Activated naive CD4-positive, alpha-beta T cell (primary cell): Measurements from ENCODE around the gene UNKL.
"Not testable (repeated sequence)": the region's sequence is repeated elsewhere in the genome, so short reads cannot be mapped to it uniquely, and the experiment has no call there.

Experiments
- DNase-seq, 4 experiments: peaks; one replicate each; lab custom pipeline; 2025; lab: John Stamatoyannopoulos, UW

Gene UNKL

GRCh38 chr16:1338855-1339675, 75.4 kb downstream of the UNKL start:
- no peak for DNase-seq

DNA sequence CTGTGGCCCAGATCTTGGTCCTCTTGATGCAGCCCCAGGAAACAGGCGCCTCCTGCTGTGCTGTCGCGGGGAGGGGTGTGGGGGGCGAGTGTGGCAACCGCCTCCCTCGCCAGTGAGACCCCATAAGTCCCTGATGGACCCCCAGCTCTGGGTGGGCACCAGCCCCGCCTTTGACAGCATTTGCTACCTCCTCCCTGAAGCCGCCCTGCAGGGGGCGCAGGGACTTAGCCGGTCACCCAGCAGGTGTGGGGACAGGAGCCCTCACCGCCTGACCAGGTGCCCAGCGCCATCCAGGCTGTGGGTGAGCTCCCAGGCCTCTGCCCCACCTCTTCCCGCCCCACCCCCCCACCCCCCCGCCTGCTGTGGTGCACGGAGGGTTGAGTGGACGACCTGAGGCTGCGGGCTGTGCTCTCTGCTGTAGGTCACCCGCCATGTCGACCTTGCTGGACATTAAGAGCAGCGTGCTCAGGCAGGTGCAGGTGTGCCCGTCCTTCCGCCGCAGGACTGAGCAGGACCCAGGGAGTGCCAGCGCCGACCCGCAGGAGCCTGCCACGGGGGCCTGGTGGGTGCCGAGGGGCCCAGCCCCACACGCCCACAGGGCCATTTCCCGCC, 76.3 kb downstream of the UNKL start:
- DNase-seq = peak in 1 of 4 experiments; percentile 12

GRCh38 chr16:1337486-1337885, 77.0 kb downstream of the UNKL start:
- DNase-seq = no peak

DNA sequence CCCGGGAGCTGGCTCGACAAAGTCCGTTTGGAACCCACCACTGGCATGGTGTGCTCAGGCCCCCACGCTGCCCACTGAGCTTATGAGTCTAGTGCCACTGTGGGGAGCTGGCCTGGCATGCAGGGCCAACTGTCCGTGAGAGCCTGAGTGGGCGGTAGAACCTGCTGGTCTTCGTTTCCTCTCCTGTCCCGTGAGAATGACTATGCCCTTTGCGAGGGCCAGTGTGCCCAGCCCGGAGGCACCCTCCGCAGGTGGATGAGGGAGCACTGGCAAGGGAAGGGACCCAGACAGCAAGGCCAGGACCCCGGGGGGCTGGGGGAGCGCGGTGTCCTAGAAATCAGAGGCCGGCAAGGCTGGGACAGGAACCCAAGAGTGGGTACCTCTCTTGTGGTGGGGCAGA, 77.9 kb downstream of the UNKL start:
- no peak for DNase-seq

DNA sequence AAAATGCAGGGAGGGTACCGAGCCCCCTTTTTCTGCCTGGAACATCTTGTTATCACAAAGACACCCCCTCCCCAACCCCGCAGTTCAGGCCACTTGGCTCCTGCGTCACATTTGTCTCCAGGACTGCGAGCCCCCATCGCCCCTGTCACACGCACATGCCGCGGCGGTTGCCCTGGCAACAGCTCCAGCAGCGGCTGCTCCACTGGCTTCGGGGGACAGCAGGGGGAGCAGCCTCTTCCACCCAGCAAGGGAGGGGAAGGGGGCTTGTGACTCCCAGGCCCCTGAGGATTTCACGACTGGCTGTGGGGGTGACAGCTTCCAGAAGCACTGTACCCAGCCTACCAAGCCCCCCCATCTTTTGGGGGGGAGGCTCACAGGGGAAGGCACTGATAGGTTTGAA, 78.5 kb downstream of the UNKL start:
- DNase-seq = no peak

DNA sequence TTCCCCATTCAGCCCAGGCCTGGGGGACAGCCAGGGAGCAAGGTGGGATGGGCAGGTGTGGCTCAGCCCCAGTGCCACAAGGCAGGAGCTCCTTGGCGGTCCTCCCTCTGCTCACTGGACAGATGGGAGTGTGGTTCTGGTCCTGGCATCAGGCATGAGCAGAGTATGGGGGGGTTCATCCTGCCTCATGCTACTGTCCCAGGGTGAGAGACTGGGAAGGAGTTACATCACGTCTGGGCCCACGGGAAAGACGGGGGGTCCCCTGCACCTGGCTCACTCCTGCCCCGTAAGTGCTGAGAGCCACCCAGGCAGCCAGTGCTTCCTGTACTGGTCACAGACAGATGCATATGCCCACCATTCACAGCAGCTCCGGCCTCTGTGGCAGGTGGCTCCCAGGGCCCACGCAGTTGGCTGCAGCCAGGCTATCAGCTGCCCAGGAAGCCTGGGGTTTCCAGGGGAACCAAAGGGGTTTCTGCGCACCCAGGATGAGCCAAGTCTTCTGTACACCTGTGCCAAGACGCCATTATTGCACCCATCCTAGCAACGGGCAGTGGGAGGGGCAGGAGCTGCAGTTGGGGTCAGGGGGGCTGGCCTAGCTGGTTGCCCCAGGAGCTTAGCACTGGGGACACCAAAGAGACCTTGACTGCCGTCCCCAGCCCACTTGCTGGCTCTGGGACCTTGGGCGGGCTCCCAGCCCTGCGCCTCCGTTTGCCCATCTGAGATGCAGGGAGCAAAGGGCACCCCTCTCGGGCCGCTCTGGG, 79.1 kb downstream of the UNKL start:
- no peak for DNase-seq

DNA sequence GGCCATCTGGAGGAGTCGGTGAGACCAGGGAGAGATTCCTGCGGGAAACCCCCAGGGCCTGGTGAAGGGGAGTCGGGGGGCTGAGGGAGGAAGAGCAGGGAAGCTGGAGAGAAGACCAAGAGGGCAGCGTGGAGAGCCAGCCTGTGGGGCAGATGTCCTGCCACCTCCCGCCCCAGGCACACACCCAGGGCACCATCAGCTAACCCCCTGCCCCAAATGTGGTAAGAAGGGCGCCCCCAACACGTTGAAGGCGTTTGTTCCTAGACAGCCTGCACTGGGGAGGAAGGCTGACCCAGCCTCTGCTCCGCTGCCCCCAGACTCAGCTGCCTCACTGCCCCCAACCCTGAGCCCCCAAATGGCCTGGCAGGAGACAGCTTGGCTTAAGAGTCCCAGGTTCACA, 79.8 kb downstream of the UNKL start:
- no peak for DNase-seq

DNA sequence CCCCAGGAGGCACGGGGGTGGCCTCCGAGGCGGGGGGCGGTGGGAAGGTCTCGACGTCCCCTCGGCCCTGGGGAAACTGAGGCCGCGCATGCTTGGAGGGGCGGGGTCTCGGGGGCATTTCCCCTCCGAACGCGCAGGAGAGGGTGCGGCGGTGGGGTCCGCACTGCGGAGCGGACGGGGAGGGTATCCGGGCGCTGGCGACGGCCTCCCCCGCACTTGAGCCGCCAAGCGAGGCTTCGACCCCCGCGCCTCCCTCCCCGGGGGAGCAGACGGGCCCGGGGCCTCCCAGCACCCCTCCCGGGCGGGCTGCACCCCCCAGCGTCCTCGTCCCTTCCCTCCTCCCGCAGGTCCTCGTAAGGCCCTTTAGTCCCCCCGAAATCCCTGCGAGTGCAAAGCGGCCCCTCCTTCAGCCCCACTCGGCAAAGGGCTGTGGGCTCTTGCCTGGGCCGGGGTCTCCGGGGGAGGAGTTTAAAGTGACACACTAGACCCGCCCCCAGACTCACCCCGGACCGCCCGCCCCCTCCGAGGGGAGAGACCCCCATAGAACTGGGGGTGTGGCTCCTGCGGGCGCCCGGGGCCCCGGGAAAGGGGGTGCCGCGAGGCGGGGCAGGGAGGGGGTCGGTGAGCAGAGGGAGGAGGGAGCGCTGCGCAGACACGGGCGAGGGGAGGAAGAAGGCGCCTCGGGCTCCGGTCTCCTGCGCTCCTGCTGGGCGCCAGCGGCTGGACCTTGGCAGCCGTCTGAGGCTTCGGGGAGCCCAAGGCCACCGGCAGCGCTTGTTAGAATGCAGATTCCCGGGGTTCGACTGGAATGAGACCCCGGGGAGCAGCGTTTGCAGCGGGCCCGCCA, 80.4 kb downstream of the UNKL start:
- no peak for DNase-seq

DNA sequence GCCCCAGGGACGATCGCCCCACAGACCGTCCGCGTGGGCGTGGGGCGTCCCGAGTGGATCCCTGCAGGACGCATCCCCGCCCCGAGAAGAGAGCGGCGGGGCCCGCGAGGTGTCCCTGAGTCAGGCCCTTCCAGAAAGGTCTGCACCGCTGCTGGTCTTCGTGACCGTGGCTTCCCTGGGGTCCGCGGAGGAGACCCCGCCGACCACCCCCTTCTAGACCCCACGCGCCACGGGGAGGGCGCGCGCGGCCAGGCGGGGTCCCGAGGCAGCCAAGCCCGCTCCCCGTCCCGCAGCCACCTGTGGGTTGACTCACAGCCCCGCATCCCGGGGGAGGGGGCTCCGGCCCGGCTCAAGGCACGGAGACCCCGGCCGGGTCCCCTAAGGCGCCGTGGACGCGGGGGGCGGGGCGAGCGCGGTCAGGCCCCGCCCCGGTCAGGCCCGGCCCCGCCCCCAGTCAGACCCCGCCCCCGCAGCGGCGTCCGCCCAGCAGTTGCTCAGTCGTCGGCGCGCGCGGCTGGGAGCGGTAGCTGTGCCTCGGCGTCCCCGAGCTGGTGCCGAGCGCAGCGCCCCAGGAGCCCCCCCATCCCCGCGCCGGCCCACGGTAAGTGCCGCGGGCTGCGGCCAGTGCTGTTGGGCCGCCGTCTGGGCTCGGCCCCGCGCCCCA, 81.2 kb downstream of the UNKL start, which contains the start of gene BAIAP3:
Gene BAIAP3 (plus strand): TSS at position 497 of the 664 bp plus-strand sequence. CDS start 4,905 bp downstream, outside the sequence.
- peak in 2 of 4 experiments; percentile 16 to 39 for DNase-seq

DNA sequence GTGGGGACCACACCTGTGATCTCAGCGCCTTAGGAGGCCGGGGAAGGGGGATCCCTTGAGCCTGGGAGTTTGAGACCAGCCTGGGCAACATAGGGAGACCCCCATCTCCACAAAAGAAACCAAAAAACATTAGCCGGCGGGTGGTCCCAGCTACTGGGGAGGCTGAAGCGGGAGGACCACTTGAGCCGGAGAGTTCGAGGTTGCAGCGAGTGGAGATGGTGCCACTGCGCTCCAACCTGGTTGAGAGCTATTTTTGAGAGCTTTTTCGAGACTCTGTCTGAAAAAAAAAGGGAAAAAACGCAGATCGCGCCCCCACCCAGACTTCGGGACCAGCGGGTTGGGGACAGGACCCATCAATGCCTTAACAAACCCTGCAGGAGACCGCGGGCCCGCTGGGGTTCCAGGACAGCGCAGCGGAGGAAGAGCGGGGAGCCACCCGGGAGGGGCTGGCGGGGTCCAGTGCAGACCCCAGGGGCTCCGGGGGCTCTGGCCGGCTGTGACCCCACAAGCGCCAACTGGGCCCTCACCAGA, 81.8 kb downstream of the UNKL start:
- DNase-seq = no peak

- no peak for DNase-seq
Observed at GRCh38 chr16:1331712-1332617, 82.5 kb downstream of the UNKL start.

- no peak for DNase-seq
Observed at GRCh38 chr16:1330931-1331711, 83.4 kb downstream of the UNKL start.

DNA sequence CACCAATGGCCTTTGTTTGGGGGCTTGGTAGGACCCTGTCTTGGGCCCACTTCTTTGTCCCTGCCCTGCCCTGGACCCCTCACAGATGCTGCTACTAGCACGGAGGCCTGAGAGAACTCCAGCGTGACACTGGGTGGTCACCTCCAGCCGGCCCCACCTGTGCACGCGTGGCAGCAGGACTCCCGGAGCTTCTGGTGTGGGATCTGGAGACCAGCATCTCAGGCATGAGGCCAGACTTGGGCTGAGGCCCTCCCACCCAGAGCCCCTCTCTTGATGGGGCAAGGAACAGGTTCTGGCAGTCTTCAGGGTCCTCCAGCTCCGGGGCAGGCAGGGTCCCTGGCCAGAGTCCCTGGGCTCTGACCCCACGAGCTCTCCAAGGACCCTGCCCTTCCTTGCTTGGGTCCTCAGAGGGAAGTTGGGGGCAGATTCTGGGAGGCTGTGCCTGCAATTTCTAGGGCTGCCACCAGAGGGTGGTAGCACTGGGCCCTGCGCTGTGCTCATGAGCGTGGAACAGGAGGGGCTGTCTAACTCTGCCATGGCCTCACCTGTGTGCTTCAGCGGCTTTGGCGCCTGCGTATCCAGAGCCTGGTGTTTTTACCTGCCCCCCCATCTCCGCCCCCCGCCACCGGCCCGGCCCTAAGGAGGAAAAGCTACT, 84.1 kb downstream of the UNKL start:
- no peak for DNase-seq

DNA sequence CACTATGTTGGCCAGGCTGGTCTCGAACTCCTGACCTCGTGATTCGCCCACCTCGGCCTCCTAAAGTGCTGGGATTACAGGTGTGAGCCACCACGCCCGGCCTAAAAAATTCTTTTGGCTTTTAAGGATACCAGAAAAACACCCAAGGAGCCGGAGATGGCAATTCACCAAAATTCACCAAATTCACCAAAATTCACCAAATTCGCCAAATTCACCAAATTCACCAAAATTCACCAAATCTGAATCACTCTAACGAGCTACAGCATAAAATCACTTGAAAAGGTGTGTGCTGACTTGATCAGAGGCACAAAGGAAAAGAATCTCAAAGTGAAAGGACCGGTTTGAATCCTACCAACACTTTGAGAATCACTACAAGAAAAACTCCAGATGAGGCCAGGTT, 85.5 kb downstream of the UNKL start:
- DNase-seq = not testable (repeated sequence)

DNA sequence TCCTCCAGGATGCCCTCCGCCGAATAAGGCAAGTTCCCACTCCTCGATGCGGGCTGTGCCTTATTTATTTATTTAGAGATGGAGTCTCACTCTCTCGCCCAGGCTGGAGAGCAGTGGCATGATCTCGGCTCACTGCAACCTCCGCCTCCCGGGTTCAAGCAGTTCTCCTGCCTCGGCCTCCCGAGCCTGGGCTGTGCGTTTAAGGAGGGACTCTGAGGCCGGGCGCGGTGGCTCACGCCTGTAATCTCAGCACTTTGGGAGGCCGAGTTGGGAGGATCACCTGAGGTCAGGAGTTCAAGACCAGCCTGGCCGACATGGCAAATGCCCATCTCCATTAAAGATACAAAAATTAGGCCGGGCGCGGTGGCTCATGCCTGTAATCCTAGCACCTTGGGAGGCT, 86.4 kb downstream of the UNKL start:
- DNase-seq = not testable (repeated sequence)

DNA sequence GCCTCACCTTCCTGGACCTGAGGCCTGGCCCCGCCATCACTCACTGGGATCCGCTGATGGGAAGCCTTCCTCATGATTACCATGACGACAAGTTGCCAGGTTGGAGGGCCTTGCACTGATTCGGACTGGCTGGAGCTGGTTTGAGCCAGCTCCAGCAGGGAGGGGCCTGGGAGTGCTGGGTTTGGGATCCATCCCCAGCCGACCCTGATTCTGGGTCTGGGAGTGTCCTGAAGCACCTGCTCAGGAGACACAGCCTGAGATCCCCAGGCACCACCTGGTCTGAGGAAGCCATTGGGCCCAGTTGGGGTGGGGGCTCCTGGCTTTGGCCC, 86.9 kb downstream of the UNKL start:
- no peak for DNase-seq

GRCh38 chr16:1326946-1327618, 87.4 kb downstream of the UNKL start:
- DNase-seq = no peak

DNA sequence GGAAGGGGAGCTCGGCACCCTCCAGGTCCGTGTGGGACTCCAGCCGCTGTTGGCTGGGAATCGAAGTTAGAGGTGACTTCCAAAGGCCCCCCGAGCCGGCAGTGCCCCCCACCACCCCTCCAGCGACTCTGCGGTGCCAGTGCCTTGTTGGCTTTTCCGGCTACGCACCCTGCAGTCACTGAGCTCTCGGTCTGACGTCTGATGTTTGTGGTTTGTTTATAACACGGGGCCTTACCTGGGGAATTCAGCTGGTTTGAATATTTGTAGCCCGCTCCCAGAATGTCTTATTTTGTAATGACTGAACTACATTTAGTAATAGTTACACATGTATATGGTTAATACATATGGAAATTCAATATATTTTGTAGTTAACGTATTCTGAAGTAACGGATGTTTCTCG, 88.1 kb downstream of the UNKL start:
- no peak for DNase-seq
